ENCODE data around the gene LRTM2. TPM values are rescaled to one million over a fixed set of nuclear protein-coding genes. Genes with fewer than 3 reads are reported as not detected.

The LRTM2 gene
- total RNA-seq, 1 experiment from 2014 or later, result not detected

GRCh38 chr12:1827826-1828805 lies 7.8 kb downstream of the LRTM2 start:
- no peak overlapping the region for H3K27ac ChIP-seq (ENCODE audit: low read length)
- no peaks in the 10 kb centered on the region for H3K4me1 ChIP-seq (ENCODE audit: low read length)
- H3K9ac ChIP-seq (ENCODE audit: low read length), result no peak overlapping the region
- H3K36me3 ChIP-seq (ENCODE audit: insufficient read depth, low read length), result no peaks in the 10 kb centered on the region
- H3K9me2 ChIP-seq (replicated peaks; ENCODE audit: insufficient read depth, low read length), result no peaks in the 10 kb centered on the region
- no peaks in the 10 kb centered on the region for H4K20me1 ChIP-seq (ENCODE audit: insufficient read depth, low read depth, low read length)
- DNase-seq, result no peak
- H2AFZ ChIP-seq (ENCODE audit: low read length), result no peak overlapping the region
- H3K27me3 ChIP-seq (ENCODE audit: low read length), result no peaks in the 10 kb centered on the region
- H3K4me2 ChIP-seq (ENCODE audit: low read depth, low read length, poor library complexity, severe bottlenecking), result no peak overlapping the region
- no peaks in the 10 kb centered on the region for H3K79me2 ChIP-seq (ENCODE audit: low read length)
- no peak overlapping the region for H3K4me3 ChIP-seq (ENCODE audit: low read length)
- H3K9me3 ChIP-seq (ENCODE audit: low read length), result no peaks in the 10 kb centered on the region

GRCh38 chr12:1828856-1829255 lies 8.5 kb downstream of the LRTM2 start:
- Histone ChIP-seq H3K4me1 (ENCODE audit: low read length) (no peaks in the 10 kb centered on the region), H3K9ac (ENCODE audit: low read length) (no peak overlapping the region), H3K4me3 (ENCODE audit: low read length) (no peak overlapping the region), H3K4me2 (ENCODE audit: low read depth, low read length, poor library complexity, severe bottlenecking) (no peak overlapping the region), H3K36me3 (ENCODE audit: insufficient read depth, low read length) (no peaks in the 10 kb centered on the region), H3K27me3 (ENCODE audit: low read length) (no peaks in the 10 kb centered on the region), H3K79me2 (ENCODE audit: low read length) (no peaks in the 10 kb centered on the region), H2AFZ (ENCODE audit: low read length) (no peak overlapping the region), H4K20me1 (ENCODE audit: insufficient read depth, low read depth, low read length) (no peaks in the 10 kb centered on the region), H3K27ac (ENCODE audit: low read length) (no peak overlapping the region), H3K9me3 (ENCODE audit: low read length) (no peaks in the 10 kb centered on the region), H3K9me2 (replicated peaks; ENCODE audit: insufficient read depth, low read length) (no peaks in the 10 kb centered on the region)
- DNase-seq, result no peak

GRCh38 chr12:1829306-1829900 lies 9.0 kb downstream of the LRTM2 start:
- Histone ChIP-seq H3K4me2 (ENCODE audit: low read depth, low read length, poor library complexity, severe bottlenecking) (no peak overlapping the region), H3K4me3 (ENCODE audit: low read length) (no peak overlapping the region), H3K9me3 (ENCODE audit: low read length) (no peaks in the 10 kb centered on the region), H2AFZ (ENCODE audit: low read length) (no peak overlapping the region), H3K9ac (ENCODE audit: low read length) (no peak overlapping the region), H3K79me2 (ENCODE audit: low read length) (no peaks in the 10 kb centered on the region), H3K27me3 (ENCODE audit: low read length) (no peaks in the 10 kb centered on the region), H4K20me1 (ENCODE audit: insufficient read depth, low read depth, low read length) (no peaks in the 10 kb centered on the region), H3K36me3 (ENCODE audit: insufficient read depth, low read length) (no peaks in the 10 kb centered on the region), H3K4me1 (ENCODE audit: low read length) (no peaks in the 10 kb centered on the region), H3K27ac (ENCODE audit: low read length) (no peak overlapping the region), H3K9me2 (replicated peaks; ENCODE audit: insufficient read depth, low read length) (no peaks in the 10 kb centered on the region)
- DNase-seq, result no peak

GRCh38 chr12:1830401-1830845 lies 10.1 kb downstream of the LRTM2 start:
- no peaks in the 10 kb centered on the region for H3K27me3 ChIP-seq (ENCODE audit: low read length)
- no peak overlapping the region for H3K9ac ChIP-seq (ENCODE audit: low read length)
- H3K36me3 ChIP-seq (ENCODE audit: insufficient read depth, low read length), result no peaks in the 10 kb centered on the region
- no peak overlapping the region for H2AFZ ChIP-seq (ENCODE audit: low read length)
- no peaks in the 10 kb centered on the region for H3K79me2 ChIP-seq (ENCODE audit: low read length)
- DNase-seq, result no peak
- no peak overlapping the region for H3K4me2 ChIP-seq (ENCODE audit: low read depth, low read length, poor library complexity, severe bottlenecking)
- no peak overlapping the region for H3K27ac ChIP-seq (ENCODE audit: low read length)
- H3K9me3 ChIP-seq (ENCODE audit: low read length), result no peaks in the 10 kb centered on the region
- H3K9me2 ChIP-seq (replicated peaks; ENCODE audit: insufficient read depth, low read length), result no peaks in the 10 kb centered on the region
- no peaks in the 10 kb centered on the region for H4K20me1 ChIP-seq (ENCODE audit: insufficient read depth, low read depth, low read length)
- peaks cover under 1% of the 10 kb centered on the region for H3K4me1 ChIP-seq (ENCODE audit: low read length)
- no peak overlapping the region for H3K4me3 ChIP-seq (ENCODE audit: low read length)

- Histone ChIP-seq H3K27me3 (ENCODE audit: low read length) (no peaks in the 10 kb centered on the region), H3K4me1 (ENCODE audit: low read length) (peaks cover 8% of the 10 kb centered on the region), H3K9me3 (ENCODE audit: low read length) (no peaks in the 10 kb centered on the region), H3K4me3 (ENCODE audit: low read length) (no peak overlapping the region), H2AFZ (ENCODE audit: low read length) (no peak overlapping the region), H3K36me3 (ENCODE audit: insufficient read depth, low read length) (no peaks in the 10 kb centered on the region), H3K79me2 (ENCODE audit: low read length) (no peaks in the 10 kb centered on the region), H3K9me2 (replicated peaks; ENCODE audit: insufficient read depth, low read length) (no peaks in the 10 kb centered on the region), H3K4me2 (ENCODE audit: low read depth, low read length, poor library complexity, severe bottlenecking) (no peak overlapping the region), H3K9ac (ENCODE audit: low read length) (no peak overlapping the region), H4K20me1 (ENCODE audit: insufficient read depth, low read depth, low read length) (no peaks in the 10 kb centered on the region), H3K27ac (ENCODE audit: low read length) (no peak overlapping the region)
- DNase-seq, result no peak
Measured at GRCh38 chr12:1830981-1831963, 10.9 kb downstream of the LRTM2 start.

GRCh38 chr12:1832801-1833595 lies 12.6 kb downstream of the LRTM2 start:
- H3K27me3 ChIP-seq (ENCODE audit: low read length), result no peaks in the 10 kb centered on the region
- H3K4me3 ChIP-seq (ENCODE audit: low read length), result no peak overlapping the region
- H3K9me2 ChIP-seq (replicated peaks; ENCODE audit: insufficient read depth, low read length), result no peaks in the 10 kb centered on the region
- DNase-seq, result no peak
- no peaks in the 10 kb centered on the region for H3K9me3 ChIP-seq (ENCODE audit: low read length)
- no peak overlapping the region for H3K27ac ChIP-seq (ENCODE audit: low read length)
- no peaks in the 10 kb centered on the region for H4K20me1 ChIP-seq (ENCODE audit: insufficient read depth, low read depth, low read length)
- no peak overlapping the region for H2AFZ ChIP-seq (ENCODE audit: low read length)
- no peak overlapping the region for H3K9ac ChIP-seq (ENCODE audit: low read length)
- H3K4me1 ChIP-seq (ENCODE audit: low read length), result peaks cover 8% of the 10 kb centered on the region
- no peaks in the 10 kb centered on the region for H3K79me2 ChIP-seq (ENCODE audit: low read length)
- no peak overlapping the region for H3K4me2 ChIP-seq (ENCODE audit: low read depth, low read length, poor library complexity, severe bottlenecking)
- H3K36me3 ChIP-seq (ENCODE audit: insufficient read depth, low read length), result no peaks in the 10 kb centered on the region

- no peak for DNase-seq
- no peak overlapping the region for H3K4me3 ChIP-seq (ENCODE audit: low read length)
- H3K9ac ChIP-seq (ENCODE audit: low read length), result no peak overlapping the region
- no peaks in the 10 kb centered on the region for H4K20me1 ChIP-seq (ENCODE audit: insufficient read depth, low read depth, low read length)
- H3K4me1 ChIP-seq (ENCODE audit: low read length), result peaks cover 8% of the 10 kb centered on the region
- H3K27ac ChIP-seq (ENCODE audit: low read length), result no peak overlapping the region
- no peaks in the 10 kb centered on the region for H3K36me3 ChIP-seq (ENCODE audit: insufficient read depth, low read length)
- no peaks in the 10 kb centered on the region for H3K27me3 ChIP-seq (ENCODE audit: low read length)
- no peaks in the 10 kb centered on the region for H3K9me3 ChIP-seq (ENCODE audit: low read length)
- no peak overlapping the region for H3K4me2 ChIP-seq (ENCODE audit: low read depth, low read length, poor library complexity, severe bottlenecking)
- no peaks in the 10 kb centered on the region for H3K9me2 ChIP-seq (replicated peaks; ENCODE audit: insufficient read depth, low read length)
- no peaks in the 10 kb centered on the region for H3K79me2 ChIP-seq (ENCODE audit: low read length)
- no peak overlapping the region for H2AFZ ChIP-seq (ENCODE audit: low read length)
Measured at GRCh38 chr12:1833596-1834028, 13.2 kb downstream of the LRTM2 start.

Data from Karpas-422 (cell line).